Activated CD4-positive, alpha-beta T cell treated with anti-CD3 and anti-CD28 coated beads for 1 hour (primary cell): ENCODE results near the gene SNTG2.
"Not testable (repeated sequence)": the region's sequence is repeated elsewhere in the genome, so short reads cannot be mapped to it uniquely, and the experiment has no call there.

Experiments
- DNase-seq: peaks from one replicate; pipeline ENCODE4 v3.0.0-alpha.2; 2020

SNTG2 gene

GRCh38 chr2:1341404-1342120, 390.9 kb downstream of the SNTG2 start:
- DNase-seq = no peak

- no peak for DNase-seq
Measured at GRCh38 chr2:1348789-1349188, 398.1 kb downstream of the SNTG2 start.

GRCh38 chr2:1350111-1350510, 399.5 kb downstream of the SNTG2 start:
- no peak for DNase-seq

- DNase-seq = no peak
Measured at GRCh38 chr2:1353124-1353523, 402.5 kb downstream of the SNTG2 start.

GRCh38 chr2:1353543-1353942, 402.9 kb downstream of the SNTG2 start:
- no peak for DNase-seq

- DNase-seq = no peak
Measured at GRCh38 chr2:1360144-1360543, 409.5 kb downstream of the SNTG2 start.

- DNase-seq = no peak
Measured at GRCh38 chr2:1360557-1361250, 410.1 kb downstream of the SNTG2 start.

- no peak for DNase-seq
Measured at GRCh38 chr2:1363367-1363766, 412.7 kb downstream of the SNTG2 start.

- no peak for DNase-seq
Measured at GRCh38 chr2:1366546-1367134, 416.0 kb downstream of the SNTG2 start.

- DNase-seq = no peak
Measured at GRCh38 chr2:1367601-1368000, 417.0 kb downstream of the SNTG2 start.

- DNase-seq = no peak
Measured at GRCh38 chr2:1369905-1370304, 419.3 kb downstream of the SNTG2 start.

GRCh38 chr2:1370461-1370860, 419.8 kb downstream of the SNTG2 start:
- no peak for DNase-seq

GRCh38 chr2:1371082-1371481, 420.4 kb downstream of the SNTG2 start:
- DNase-seq = no peak

GRCh38 chr2:1373830-1374229, 423.2 kb downstream of the SNTG2 start:
- DNase-seq = no peak

GRCh38 chr2:1374287-1374686, 423.6 kb downstream of the SNTG2 start:
- DNase-seq = no peak

- no peak for DNase-seq
Measured at GRCh38 chr2:1375794-1376193, 425.1 kb downstream of the SNTG2 start.

- no peak for DNase-seq
Measured at GRCh38 chr2:1377473-1377872, 426.8 kb downstream of the SNTG2 start.

- DNase-seq = no peak
Measured at GRCh38 chr2:1378456-1379150, 428.0 kb downstream of the SNTG2 start.

GRCh38 chr2:1381644-1382043, 431.0 kb downstream of the SNTG2 start:
- DNase-seq = no peak

GRCh38 chr2:1387954-1388725, 437.5 kb downstream of the SNTG2 start:
- not testable (repeated sequence) for DNase-seq

- DNase-seq = not testable (repeated sequence)
Measured at GRCh38 chr2:1390118-1390517, 439.5 kb downstream of the SNTG2 start.

- DNase-seq = no peak
Measured at GRCh38 chr2:1393321-1393720, 442.7 kb downstream of the SNTG2 start.
